GM19043 (cell line): ENCODE results near the gene CPT2.

Experiments used
- ATAC-seq: cut with Tn5 transposase; IDR thresholded peaks from one replicate; pipeline ENCODE4 v1.9.1; 2021; ENCODE audit warnings: low read depth; ENCODE audit not compliant: unreplicated experiment

The CPT2 gene

GRCh38 chr1:53258216-53258615, 61.6 kb downstream of the CPT2 start:
- ATAC-seq: no peak

GRCh38 chr1:53259932-53260331, 63.3 kb downstream of the CPT2 start:
- peak; percentile 91 for ATAC-seq

GRCh38 chr1:53260631-53261247, 64.1 kb downstream of the CPT2 start:
- ATAC-seq: no peak

GRCh38 chr1:53262000-53262399, 65.4 kb downstream of the CPT2 start:
- ATAC-seq: no peak
